Measurements from ENCODE around the gene ZYG11A. TPM values are rescaled to one million over a fixed set of nuclear protein-coding genes. Genes with fewer than 3 reads are reported as not detected.

The ZYG11A gene
- total and polyA plus RNA-seq, 2 of the 13 experiments (the other 11 are each of a cell fraction or from before 2014, with no cell fraction given): not detected

DNA sequence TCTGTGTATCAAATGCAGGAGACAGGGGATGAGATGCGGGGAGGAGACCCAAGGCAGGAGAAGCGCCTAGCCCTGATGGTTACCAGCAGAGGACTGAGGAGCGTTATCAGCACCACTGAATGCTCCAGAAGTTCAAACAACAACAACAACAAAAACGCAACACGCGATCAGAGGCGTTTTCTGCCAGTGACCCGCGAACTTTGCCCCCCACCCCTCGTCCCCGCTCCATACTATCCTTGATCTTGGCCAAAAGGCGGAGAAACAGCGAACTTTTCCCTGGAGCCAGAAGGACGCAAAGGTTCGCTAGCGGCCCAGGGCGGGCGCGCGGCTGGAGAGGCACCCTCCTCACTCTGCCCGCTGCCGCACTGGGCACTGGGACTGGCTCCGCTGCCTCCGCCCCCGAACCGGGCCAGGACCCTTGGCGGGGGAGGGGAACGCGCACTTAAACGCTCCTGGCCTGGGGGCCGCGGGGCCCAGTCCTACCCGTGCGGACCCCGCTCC lies 78.3 kb downstream of the ZYG11A start (continued):
- no peak for TF ChIP-seq ZNF563 (CRISPR knock-in tag; IDR thresholded peaks at IDR 0.05)
- TF ChIP-seq, protein P1, sequence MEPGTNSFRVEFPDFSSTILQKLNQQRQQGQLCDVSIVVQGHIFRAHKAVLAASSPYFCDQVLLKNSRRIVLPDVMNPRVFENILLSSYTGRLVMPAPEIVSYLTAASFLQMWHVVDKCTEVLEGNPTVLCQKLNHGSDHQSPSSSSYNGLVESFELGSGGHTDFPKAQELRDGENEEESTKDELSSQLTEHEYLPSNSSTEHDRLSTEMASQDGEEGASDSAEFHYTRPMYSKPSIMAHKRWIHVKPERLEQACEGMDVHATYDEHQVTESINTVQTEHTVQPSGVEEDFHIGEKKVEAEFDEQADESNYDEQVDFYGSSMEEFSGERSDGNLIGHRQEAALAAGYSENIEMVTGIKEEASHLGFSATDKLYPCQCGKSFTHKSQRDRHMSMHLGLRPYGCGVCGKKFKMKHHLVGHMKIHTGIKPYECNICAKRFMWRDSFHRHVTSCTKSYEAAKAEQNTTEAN (CRISPR knock-in tag; conservative IDR thresholded peaks at IDR 0.05): no peak
- TF ChIP-seq RARA (CRISPR knock-in tag; IDR thresholded peaks at IDR 0.05): 0 out of 2 replicates have a peak, but pooled peaks have one; percentile 9
- TF ChIP-seq RERE (CRISPR knock-in tag; IDR thresholded peaks at IDR 0.05; ENCODE audit: low read depth): no peak
- TF ChIP-seq ZNF33B (CRISPR knock-in tag; IDR thresholded peaks at IDR 0.05): no peak
- TF ChIP-seq YY1 (IDR thresholded peaks at IDR 0.05; ENCODE audit: insufficient read depth, insufficient replicate concordance, low read depth, low read length): no peak
- peak; percentile 30; the same call in 1 of the 2 replicates for TF ChIP-seq MED1 (CRISPR knock-in tag; IDR thresholded peaks at IDR 0.05)
- TF ChIP-seq ZMYM3 (CRISPR knock-in tag; IDR thresholded peaks at IDR 0.05): no peak
- no peak for TF ChIP-seq HES4 (CRISPR knock-in tag; IDR thresholded peaks at IDR 0.05; ENCODE audit: borderline replicate concordance)
- TF ChIP-seq ZBTB8A (CRISPR knock-in tag; IDR thresholded peaks at IDR 0.05; ENCODE audit: borderline replicate concordance, low read depth): no peak
- no peak for TF ChIP-seq SRY (CRISPR knock-in tag; IDR thresholded peaks at IDR 0.05)
- no peak for TF ChIP-seq AKAP8 (CRISPR knock-in tag; IDR thresholded peaks at IDR 0.05)
- TF ChIP-seq ZSCAN22 (CRISPR knock-in tag; IDR thresholded peaks at IDR 0.05): no peak
- TF ChIP-seq, protein P2, sequence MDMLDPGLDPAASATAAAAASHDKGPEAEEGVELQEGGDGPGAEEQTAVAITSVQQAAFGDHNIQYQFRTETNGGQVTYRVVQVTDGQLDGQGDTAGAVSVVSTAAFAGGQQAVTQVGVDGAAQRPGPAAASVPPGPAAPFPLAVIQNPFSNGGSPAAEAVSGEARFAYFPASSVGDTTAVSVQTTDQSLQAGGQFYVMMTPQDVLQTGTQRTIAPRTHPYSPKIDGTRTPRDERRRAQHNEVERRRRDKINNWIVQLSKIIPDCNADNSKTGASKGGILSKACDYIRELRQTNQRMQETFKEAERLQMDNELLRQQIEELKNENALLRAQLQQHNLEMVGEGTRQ (IDR thresholded peaks at IDR 0.05; ENCODE audit: low read depth, low read length): no peak
- TF ChIP-seq, protein P2 (CRISPR knock-in tag; IDR thresholded peaks at IDR 0.05; ENCODE audit: borderline replicate concordance): no peak
- TF ChIP-seq ZSCAN12 (CRISPR knock-in tag; IDR thresholded peaks at IDR 0.05): no peak
- TF ChIP-seq FOXK2 (IDR thresholded peaks at IDR 0.05): 0 out of 2 replicates have a peak, but pooled peaks have one; percentile 12
- no peak for TF ChIP-seq ZFP36L2 (CRISPR knock-in tag; IDR thresholded peaks at IDR 0.05)
- TF ChIP-seq TRIM24 (CRISPR knock-in tag; IDR thresholded peaks at IDR 0.05): no peak
- no peak for TF ChIP-seq PHF8 (CRISPR knock-in tag; IDR thresholded peaks at IDR 0.05)

All from HepG2 (cell line).